Naive thymus-derived CD4-positive, alpha-beta T cell (primary cell): ENCODE results near the gene CAMSAP1. TPM values are rescaled to one million over a fixed set of nuclear protein-coding genes. Genes with fewer than 3 reads are reported as not detected.
A peak's percentile ranks its signal among the peaks of the same experiment; 100 is the strongest.
"Not testable (repeated sequence)": the region's sequence is repeated elsewhere in the genome, so short reads cannot be mapped to it uniquely, and the experiment has no call there.

ENCODE experiments used
- ATAC-seq: fragments of 150-1000 bp; cut with Tn5 transposase; 2 replicates; pipeline ENCODE4 v1.10.0; 2021; ENCODE audit warnings: mild to moderate bottlenecking, moderate library complexity
- CTCF ChIA-PET: fragments of 350-600 bp; sonication (Branson Sonifier 250); formaldehyde crosslinking; loops from one replicate; lab custom pipeline; 2021; ENCODE audit warnings: antibody characterized with exemption; lab: Charles Lee
- POLR2A ChIA-PET: fragments of 350-600 bp; sonication (Branson Sonifier 250); formaldehyde crosslinking; loops from one replicate; lab custom pipeline; 2021; ENCODE audit warnings: antibody characterized with exemption, inconsistent platforms; lab: Charles Lee
- DNase-seq, 9 donors: peaks; one replicate each; pipeline versions ENCODE4 v3.0.0 to v3.0.0-alpha.2; 2020 to 2022; ENCODE audit warnings: mixed read lengths in 1 of 9
- H3K27ac ChIP-seq: one replicate; pipeline ENCODE4 v1.7.0; 2013; ENCODE audit warnings: mild to moderate bottlenecking, low read depth, low read length, moderate library complexity
- H3K27me3 ChIP-seq, 2 donors: one replicate each; pipeline ENCODE4 v1.7.0; 2013; ENCODE audit warnings: low read length in 2 of 2, mild to moderate bottlenecking in 2 of 2, moderate library complexity in 2 of 2; ENCODE audit not compliant: control insufficient read depth in 2 of 2, insufficient read depth in 2 of 2
- H3K36me3 ChIP-seq, 3 experiments: 1 replicate in 2 of 3; 2 replicates in 1 of 3; pipeline ENCODE4 v1.7.0; 2013; ENCODE audit warnings: low read length in 3 of 3, mild to moderate bottlenecking in 3 of 3, moderate library complexity in 1 of 3; ENCODE audit not compliant: insufficient read depth in 3 of 3, control insufficient read depth in 2 of 3
- H3K4me1 ChIP-seq, 2 donors: one replicate each; pipeline ENCODE4 v1.7.0; 2013; ENCODE audit warnings: low read length in 2 of 2, mild to moderate bottlenecking in 2 of 2, moderate library complexity in 1 of 2; ENCODE audit not compliant: control insufficient read depth in 2 of 2, insufficient read depth in 2 of 2
- H3K4me3 ChIP-seq: 2 replicates; pipeline ENCODE4 v1.7.0; 2013; ENCODE audit warnings: mild to moderate bottlenecking, low read length
- H3K9me3 ChIP-seq, 3 experiments: 1 replicate in 2 of 3; 2 replicates in 1 of 3; pipeline ENCODE4 v1.7.0; 2013; ENCODE audit warnings: low read length in 3 of 3; ENCODE audit not compliant: control insufficient read depth in 2 of 3
- H3K27ac Mint-ChIP-seq, 9 donors: one replicate each; pipeline ENCODE4 v1.8.0; 2020 to 2022; ENCODE audit warnings: mixed read lengths in 9 of 9, mild to moderate bottlenecking in 8 of 9, moderate library complexity in 5 of 9, inconsistent platforms in 2 of 9
- H3K27me3 Mint-ChIP-seq, 5 donors: one replicate each; pipeline ENCODE4 v1.8.0; 2021 to 2022; ENCODE audit warnings: mixed read lengths in 5 of 5, mild to moderate bottlenecking in 1 of 5
- H3K36me3 Mint-ChIP-seq, 5 donors: one replicate each; pipeline ENCODE4 v1.8.0; 2020 to 2022; ENCODE audit warnings: mixed read lengths in 5 of 5, mild to moderate bottlenecking in 3 of 5, inconsistent platforms in 1 of 5
- H3K4me1 Mint-ChIP-seq, 7 donors: one replicate each; pipeline ENCODE4 v1.8.0; 2020 to 2022; ENCODE audit warnings: mixed read lengths in 7 of 7, mild to moderate bottlenecking in 3 of 7, inconsistent platforms in 1 of 7
- H3K4me3 Mint-ChIP-seq, 10 donors: one replicate each; pipeline ENCODE4 v1.8.0; 2020 to 2022; ENCODE audit warnings: mild to moderate bottlenecking in 10 of 10, mixed read lengths in 10 of 10, moderate library complexity in 6 of 10, inconsistent platforms in 2 of 10
- H3K9me3 Mint-ChIP-seq, 11 donors: one replicate each; pipeline ENCODE4 v1.8.0; 2020 to 2022; ENCODE audit warnings: mixed read lengths in 11 of 11, mild to moderate bottlenecking in 4 of 11, inconsistent platforms in 1 of 11, moderate library complexity in 1 of 11
- intact Hi-C, 2 donors: fragments of 100-400 bp; cut with micrococcal nuclease; formaldehyde crosslinking; loops; one replicate each; pipeline ENCODE4 v1.15.1; 2023
- polyA plus RNA-seq, 2 donors: library from polyadenylated mRNA; unstranded; fragments of 300-500 nt; fragmentation: Illumina TruSeq; gene quantifications; one replicate each; pipeline ENCODE4 v1.2.3, GENCODE V29; 2021
- total RNA-seq, 6 experiments: library from RNA in 5 of 6; stranded (reverse) in 5 of 6; gene quantifications; 1 replicate in 5 of 6; 2 replicates in 1 of 6; pipeline ENCODE4 v1.2.3 and lab custom pipeline; 2021 to 2026

CAMSAP1 gene
- total and polyA plus RNA-seq, 7 experiments from 2014 or later = 0.65 to 34.3 (median 21.5) TPM

DNA sequence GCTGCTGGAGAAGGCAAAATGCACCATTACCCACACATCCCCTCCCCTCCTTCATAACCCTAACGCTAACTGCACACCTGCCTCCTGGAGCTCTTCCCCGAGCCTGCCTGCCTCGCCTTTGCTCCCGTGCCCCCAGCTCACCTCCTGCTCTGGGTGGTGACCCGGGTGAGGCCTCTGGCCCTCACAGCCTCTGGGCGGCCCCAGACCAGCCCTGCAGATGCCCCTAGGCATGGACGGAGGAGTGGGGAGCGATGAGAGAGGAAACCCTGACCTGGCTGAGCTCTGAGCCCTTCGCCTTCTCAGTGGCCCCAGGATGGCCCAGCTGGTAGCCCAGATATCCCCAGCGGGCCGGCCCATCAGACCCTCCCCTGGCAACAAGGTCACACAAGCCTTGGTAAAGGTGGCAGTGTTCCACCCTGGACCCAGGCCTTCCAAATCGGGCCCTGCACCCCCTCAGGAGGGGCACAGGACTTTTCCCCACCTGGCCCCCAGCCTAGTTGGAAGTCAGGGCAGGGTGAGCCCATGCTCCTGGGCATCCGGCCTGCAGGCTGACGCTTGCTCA, 14.5 kb upstream of the CAMSAP1 start:
- ATAC-seq (no peak), DNase-seq (no peak)
- intact Hi-C loops = no loop called here
- Histone ChIP-seq H3K27ac (no peak overlapping the region), H3K4me1 (peaks cover 0 to 3% of the 10 kb centered on the region in 2 donors), H3K36me3 (no peaks in the 10 kb centered on the region), H3K4me3 (no peak overlapping the region), H3K9me3 (peaks cover 0 to 34% (median 0%) of the 10 kb centered on the region in 3 experiments), H3K27me3 (no peaks in the 10 kb centered on the region)
- peaks cover 0 to 26% (median 14%) of the 10 kb centered on the region in 11 donors for H3K9me3 Mint-ChIP-seq
- peaks cover 0 to 15% (median 0%) of the 10 kb centered on the region in 7 donors for H3K4me1 Mint-ChIP-seq
- no peaks in the 10 kb centered on the region for H3K27me3 Mint-ChIP-seq
- no peak overlapping the region for H3K4me3 Mint-ChIP-seq
- H3K36me3 Mint-ChIP-seq = peaks cover under 1 to 16% (median 5%) of the 10 kb centered on the region in 5 donors
- POLR2A ChIA-PET = no interaction called here
- no peak overlapping the region for H3K27ac Mint-ChIP-seq
- CTCF ChIA-PET = no interaction called here

DNA sequence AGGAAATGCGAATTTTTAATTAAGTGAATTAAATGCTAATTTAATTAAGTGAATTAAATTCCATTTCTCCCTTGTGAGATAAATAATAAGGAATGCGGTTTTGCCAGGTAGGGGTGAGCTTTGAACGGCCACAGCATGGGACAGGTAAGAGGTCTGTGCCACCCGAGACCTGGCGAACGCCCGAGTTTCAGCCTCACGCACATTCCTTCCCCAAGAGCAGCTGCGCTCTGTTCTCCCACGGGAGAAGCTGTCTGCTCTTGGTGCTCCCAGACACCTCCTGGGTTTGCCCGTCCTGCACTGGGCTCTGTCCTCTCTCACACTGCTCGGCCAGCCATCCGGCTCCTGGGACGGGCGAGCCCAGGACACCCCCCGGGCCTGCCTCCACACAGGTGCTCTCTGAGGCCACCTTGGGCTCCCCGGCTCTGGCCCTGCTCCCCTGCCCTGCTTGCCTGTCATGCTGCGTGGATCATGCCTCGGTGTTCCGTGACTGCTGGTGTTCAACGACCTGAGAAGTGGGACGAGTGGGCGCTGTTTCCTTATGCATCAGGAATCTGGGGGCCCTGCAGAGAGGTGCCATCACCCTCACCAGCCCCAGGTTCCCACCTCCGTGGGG, 13.7 kb upstream of the CAMSAP1 start:
- no peaks in the 10 kb centered on the region for H3K27me3 ChIP-seq
- H3K36me3 Mint-ChIP-seq = peaks cover 6 to 23% (median 9%) of the 10 kb centered on the region in 5 donors
- H3K4me3 ChIP-seq = no peak overlapping the region
- H3K9me3 ChIP-seq = peaks cover 0 to 41% (median 0%) of the 10 kb centered on the region in 3 experiments
- H3K9me3 Mint-ChIP-seq = peaks cover 0 to 33% (median 20%) of the 10 kb centered on the region in 11 donors
- no peak overlapping the region for H3K27ac Mint-ChIP-seq
- peaks cover 0 to 3% of the 10 kb centered on the region in 2 donors for H3K4me1 ChIP-seq
- H3K36me3 ChIP-seq = peaks cover 0 to under 1% (median 0%) of the 10 kb centered on the region in 3 experiments
- ATAC-seq (peak; percentile 27), DNase-seq (no peak)
- no peaks in the 10 kb centered on the region for H3K27me3 Mint-ChIP-seq
- ChIA-PET POLR2A (no interaction called here), CTCF (no interaction called here)
- H3K4me3 Mint-ChIP-seq = no peak overlapping the region
- H3K4me1 Mint-ChIP-seq = peaks cover 0 to 13% (median 0%) of the 10 kb centered on the region in 7 donors
- H3K27ac ChIP-seq = no peak overlapping the region
- intact Hi-C loops = no loop called here

DNA sequence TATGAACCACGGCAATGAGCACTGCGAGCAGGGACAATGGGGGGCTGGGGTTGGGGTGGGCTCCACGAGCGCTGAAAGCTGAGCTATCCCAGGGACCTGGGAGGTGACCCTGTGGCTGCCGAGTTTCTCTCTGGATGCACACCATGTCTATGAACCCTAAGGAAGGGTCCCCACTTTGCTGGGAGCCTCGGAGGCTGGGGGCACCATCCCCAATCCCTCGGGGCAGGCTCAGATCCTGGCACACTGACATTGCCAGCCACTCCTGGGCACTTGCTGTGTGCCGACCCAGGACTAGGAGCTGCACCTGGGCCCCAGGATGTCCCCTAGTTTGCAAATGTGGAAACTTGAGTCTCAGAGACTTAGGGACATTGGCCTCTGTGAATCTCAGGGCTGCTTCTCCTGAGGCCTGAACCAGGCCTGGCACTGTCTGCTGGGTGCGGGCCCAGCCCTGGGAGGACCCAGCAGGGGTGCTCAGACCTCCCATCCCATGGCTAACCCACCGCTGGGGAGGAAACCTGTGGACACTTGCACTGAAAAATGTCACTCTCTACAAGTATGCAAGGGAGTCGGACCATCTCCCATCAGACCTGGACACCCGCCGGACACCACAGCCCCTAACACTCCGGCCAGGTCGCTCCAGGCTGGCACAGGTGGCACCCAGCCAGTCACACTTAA, 13.0 kb upstream of the CAMSAP1 start:
- no peak for DNase-seq
- peaks cover 0 to 7% (median 0%) of the 10 kb centered on the region in 3 experiments for H3K36me3 ChIP-seq
- ChIA-PET POLR2A (no interaction called here), CTCF (no interaction called here)
- no peaks in the 10 kb centered on the region for H3K27me3 Mint-ChIP-seq
- H3K27ac Mint-ChIP-seq = no peak overlapping the region
- H3K36me3 Mint-ChIP-seq = peaks cover 9 to 30% (median 13%) of the 10 kb centered on the region in 5 donors
- peaks cover 0 to 6% (median 0%) of the 10 kb centered on the region in 7 donors for H3K4me1 Mint-ChIP-seq
- H3K9me3 Mint-ChIP-seq = peaks cover 0 to 40% (median 26%) of the 10 kb centered on the region in 11 donors
- no peak overlapping the region for H3K4me3 Mint-ChIP-seq
- peaks cover 0 to 47% (median 5%) of the 10 kb centered on the region in 3 experiments for H3K9me3 ChIP-seq
- H3K27me3 ChIP-seq = no peaks in the 10 kb centered on the region
- ATAC-seq = no peak
- peaks cover 0 to 1% of the 10 kb centered on the region in 2 donors for H3K4me1 ChIP-seq
- intact Hi-C loops = no loop called here
- no peak overlapping the region for H3K4me3 ChIP-seq
- H3K27ac ChIP-seq = no peak overlapping the region

DNA sequence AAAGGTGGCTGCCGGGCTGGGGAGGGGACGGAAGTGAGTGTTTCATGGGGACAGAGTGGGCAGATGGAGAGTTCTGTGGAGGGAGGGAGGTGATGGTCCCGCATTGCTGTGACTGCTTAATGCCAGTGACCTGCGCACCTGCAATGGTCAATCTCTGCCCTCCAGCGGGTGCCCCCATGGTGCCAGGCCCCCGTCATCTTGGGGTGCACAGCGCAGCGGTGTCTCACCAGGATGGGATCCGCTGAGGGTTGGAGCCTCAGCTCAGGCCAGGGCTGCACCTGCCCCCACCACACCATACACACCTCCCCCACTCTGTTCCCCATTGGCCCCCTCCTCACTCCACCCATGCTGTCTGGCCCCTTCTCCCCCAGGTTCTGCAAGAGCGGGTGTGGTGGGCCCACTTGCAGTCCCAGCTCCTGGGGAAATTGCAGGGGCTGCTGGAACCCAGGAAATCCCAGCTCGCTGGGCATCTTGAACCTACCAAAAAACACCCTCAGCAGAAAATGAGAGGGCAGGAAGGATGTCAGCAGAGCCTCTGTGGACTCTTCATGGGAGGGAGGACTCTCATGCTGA, 12.1 kb upstream of the CAMSAP1 start:
- no peaks in the 10 kb centered on the region for H3K4me1 ChIP-seq
- no peaks in the 10 kb centered on the region for H3K27me3 ChIP-seq
- H3K4me1 Mint-ChIP-seq = peaks cover 0 to 2% (median 0%) of the 10 kb centered on the region in 7 donors
- H3K4me3 ChIP-seq = no peak overlapping the region
- CTCF ChIA-PET = no interaction called here
- no peak overlapping the region for H3K27ac ChIP-seq
- no peak overlapping the region for H3K4me3 Mint-ChIP-seq
- peaks cover 0 to 50% (median 34%) of the 10 kb centered on the region in 11 donors for H3K9me3 Mint-ChIP-seq
- ATAC-seq = no peak
- DNase-seq = no peak
- no peaks in the 10 kb centered on the region for H3K27me3 Mint-ChIP-seq
- peaks cover 9 to 40% (median 23%) of the 10 kb centered on the region in 5 donors for H3K36me3 Mint-ChIP-seq
- POLR2A ChIA-PET = no interaction called here
- H3K36me3 ChIP-seq = peaks cover 0 to 17% (median 0%) of the 10 kb centered on the region in 3 experiments
- H3K27ac Mint-ChIP-seq = no peak overlapping the region
- intact Hi-C loops = no loop called here
- H3K9me3 ChIP-seq = peaks cover 0 to 55% (median 6%) of the 10 kb centered on the region in 3 experiments

- H3K27ac ChIP-seq, DNase-seq, H3K4me3 Mint-ChIP-seq, ATAC-seq, H3K27me3 ChIP-seq, POLR2A ChIA-PET, H3K4me3 ChIP-seq, H3K4me1 Mint-ChIP-seq, intact Hi-C loops, CTCF ChIA-PET, H3K4me1 ChIP-seq, H3K27ac Mint-ChIP-seq, H3K27me3 Mint-ChIP-seq: not testable (repeated sequence)
- H3K9me3 ChIP-seq = peaks cover 0 to 70% (median 9%) of the 10 kb centered on the region in 3 experiments
- Mint-ChIP-seq H3K9me3 (peaks cover 5 to 74% (median 42%) of the 10 kb centered on the region in 11 donors), H3K36me3 (peaks cover 20 to 65% (median 47%) of the 10 kb centered on the region in 5 donors)
- H3K36me3 ChIP-seq = peaks cover 0 to 38% (median 9%) of the 10 kb centered on the region in 3 experiments
These were observed 8.9 kb upstream of the CAMSAP1 start for GRCh38 chr9:135916227-135916626.

DNA sequence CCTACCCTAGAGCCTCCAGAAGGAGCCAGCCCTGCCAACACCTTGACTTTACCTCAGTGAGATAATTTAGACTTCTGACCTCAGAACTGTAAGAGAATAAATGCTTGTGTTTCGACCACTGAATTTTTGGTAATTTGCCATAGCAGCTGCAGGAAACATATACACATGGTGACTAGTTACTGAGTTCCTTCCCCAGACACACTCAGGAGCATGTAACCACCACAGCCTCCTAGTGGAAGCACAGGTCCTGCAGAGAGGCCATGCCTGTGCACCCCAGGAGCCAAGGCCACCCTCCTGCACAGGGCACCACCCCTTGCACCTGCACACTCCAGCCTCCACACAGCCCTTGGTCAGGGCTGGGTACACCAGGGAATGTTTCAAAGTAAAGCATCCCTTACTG, 7.6 kb upstream of the CAMSAP1 start:
- peaks cover 5 to 81% (median 42%) of the 10 kb centered on the region in 11 donors for H3K9me3 Mint-ChIP-seq

More for the DNA sequence above, 7.6 kb upstream of the CAMSAP1 start:
- H3K36me3 Mint-ChIP-seq = peaks cover 28 to 76% (median 60%) of the 10 kb centered on the region in 5 donors
- H3K27me3 Mint-ChIP-seq = no peaks in the 10 kb centered on the region
- no peak for ATAC-seq
- no peak overlapping the region for H3K27ac Mint-ChIP-seq
- Histone ChIP-seq H3K27me3 (no peaks in the 10 kb centered on the region), H3K36me3 (peaks cover 0 to 45% (median 9%) of the 10 kb centered on the region in 3 experiments), H3K27ac (no peak overlapping the region), H3K4me1 (no peaks in the 10 kb centered on the region), H3K9me3 (peaks cover 0 to 67% (median 9%) of the 10 kb centered on the region in 3 experiments), H3K4me3 (no peak overlapping the region)
- DNase-seq = no peak
- ChIA-PET POLR2A (interaction anchor here (0.7 kb wide), 1 partner anchor 1180 kb away, joined by 3 read pairs; no protein-coding TSS in a partner anchor), CTCF (no interaction called here)
- intact Hi-C loops = no loop called here
- peaks cover 6 to 21% (median 20%) of the 10 kb centered on the region in 7 donors for H3K4me1 Mint-ChIP-seq
- no peak overlapping the region for H3K4me3 Mint-ChIP-seq
